Sigmoid colon (tissue), 7 donors: ENCODE data around the gene BEST1. TPM values are rescaled to one million over a fixed set of nuclear protein-coding genes. Genes with fewer than 3 reads are reported as not detected.

ENCODE experiments used
- DNase-seq: peaks from one replicate; pipeline ENCODE4 v3.0.0-alpha.2; 2019
- H3K27ac ChIP-seq, 4 donors: fragments of 200-600 bp; sonication (generic); one replicate each; pipeline ENCODE4 v1.5.1; 2016 to 2019; ENCODE audit warnings: mild to moderate bottlenecking in 1 of 4
- H3K27me3 ChIP-seq, 3 donors: fragments of 200-600 bp; sonication (generic); one replicate each; pipeline ENCODE4 v1.5.1; 2019; ENCODE audit warnings: mild to moderate bottlenecking in 1 of 3
- H3K36me3 ChIP-seq, 4 donors: fragments of 200-600 bp; sonication (generic); one replicate each; pipeline ENCODE4 v1.5.1; 2016 to 2019
- H3K4me1 ChIP-seq, 4 donors: fragments of 200-600 bp; sonication (generic); one replicate each; pipeline ENCODE4 v1.5.1; 2017 to 2019
- H3K4me3 ChIP-seq, 4 donors: fragments of 200-600 bp; sonication (generic); one replicate each; pipeline ENCODE4 v1.5.1; 2017 to 2019; ENCODE audit warnings: mild to moderate bottlenecking in 2 of 4, moderate library complexity in 1 of 4
- H3K9me3 ChIP-seq, 4 donors: fragments of 200-600 bp in 3 of 4; sonication (generic) in 3 of 4; one replicate each; pipeline versions ENCODE4 v1.5.1 to v1.6.1; 2013 to 2019
- EP300 ChIP-seq, 4 donors: sonication (generic); formaldehyde crosslinking; IDR thresholded peaks; one replicate each; pipeline ENCODE4 v1.6.1; 2017; ENCODE audit warnings: antibody characterized with exemption in 4 of 4
- POLR2A ChIP-seq, 2 donors: fragments of 450-650 bp; IDR thresholded peaks; one replicate each; pipeline ENCODE4 v1.6.1; 2016; ENCODE audit warnings: antibody characterized with exemption in 2 of 2, mild to moderate bottlenecking in 2 of 2, moderate library complexity in 2 of 2
- POLR2AphosphoS5 ChIP-seq, 4 donors: sonication (generic); formaldehyde crosslinking; IDR thresholded peaks; one replicate each; pipeline ENCODE4 v1.6.1; 2017; ENCODE audit warnings: antibody characterized with exemption in 4 of 4
- WGBS, 2 donors: extraction: QIAGEN DNeasy Blood & Tissue Kit; methylation state at CpG; one replicate each; pipeline ENCODE4 v1.1.7; 2013; 5-methylcytosine and 5-hydroxymethylcytosine counted together
- intact Hi-C: fragments of 100-400 bp; cut with DNase I; formaldehyde crosslinking; loops from one replicate; pipeline ENCODE4 v1.15.1; 2023
- polyA plus RNA-seq, 3 donors: library from polyadenylated mRNA; stranded (reverse); fragments of 200-250 nt; gene quantifications; one replicate each; pipeline ENCODE4 v1.2.3, GENCODE V29; 2013
- total RNA-seq, 4 donors: library from RNA; depleted of rRNA; stranded (reverse); fragments of >200 nt; gene quantifications; one replicate each; pipeline ENCODE4 v1.1.0, GENCODE V29; 2016
- TF ChIP-seq, protein P1 (sequence below), 4 experiments: fragments of 450-650 bp in 3 of 4; fragments of 200-600 bp in 1 of 4; IDR thresholded peaks; one replicate each; pipeline ENCODE4 v1.5.1; 2016 to 2019; ENCODE audit warnings: antibody characterized with exemption in 4 of 4, mild to moderate bottlenecking in 3 of 4, moderate library complexity in 2 of 4
- donor health status: healthy with polysubstance abuse.
- donor health status: Bipolar disorder and iron deficiency.
- donor health status: healthy.

Gene BEST1
- total and polyA plus RNA-seq, 7 donors: 0.83 to 9.6 (median 4.3) TPM

GRCh38 chr11:61927501-61927900 is 22.6 kb upstream of the BEST1 start:
- H3K27ac ChIP-seq: no peak overlapping the region
- no peaks in the 10 kb centered on the region for H3K9me3 ChIP-seq
- intact Hi-C loops: no loop called here
- TF ChIP-seq POLR2A (IDR thresholded peaks at IDR 0.05) (no peak), EP300 (IDR thresholded peaks at IDR 0.05) (no peak), POLR2AphosphoS5 (IDR thresholded peaks at IDR 0.05) (no peak)
- TF ChIP-seq, protein P1, sequence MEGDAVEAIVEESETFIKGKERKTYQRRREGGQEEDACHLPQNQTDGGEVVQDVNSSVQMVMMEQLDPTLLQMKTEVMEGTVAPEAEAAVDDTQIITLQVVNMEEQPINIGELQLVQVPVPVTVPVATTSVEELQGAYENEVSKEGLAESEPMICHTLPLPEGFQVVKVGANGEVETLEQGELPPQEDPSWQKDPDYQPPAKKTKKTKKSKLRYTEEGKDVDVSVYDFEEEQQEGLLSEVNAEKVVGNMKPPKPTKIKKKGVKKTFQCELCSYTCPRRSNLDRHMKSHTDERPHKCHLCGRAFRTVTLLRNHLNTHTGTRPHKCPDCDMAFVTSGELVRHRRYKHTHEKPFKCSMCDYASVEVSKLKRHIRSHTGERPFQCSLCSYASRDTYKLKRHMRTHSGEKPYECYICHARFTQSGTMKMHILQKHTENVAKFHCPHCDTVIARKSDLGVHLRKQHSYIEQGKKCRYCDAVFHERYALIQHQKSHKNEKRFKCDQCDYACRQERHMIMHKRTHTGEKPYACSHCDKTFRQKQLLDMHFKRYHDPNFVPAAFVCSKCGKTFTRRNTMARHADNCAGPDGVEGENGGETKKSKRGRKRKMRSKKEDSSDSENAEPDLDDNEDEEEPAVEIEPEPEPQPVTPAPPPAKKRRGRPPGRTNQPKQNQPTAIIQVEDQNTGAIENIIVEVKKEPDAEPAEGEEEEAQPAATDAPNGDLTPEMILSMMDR (IDR thresholded peaks at IDR 0.05): no peak
- H3K4me3 ChIP-seq: no peak overlapping the region
- 93 to 98% methylated on average over 1 of the region's 1 CpG for WGBS, 2 donors
- H3K27me3 ChIP-seq: no peaks in the 10 kb centered on the region
- no peak for DNase-seq
- no peaks in the 10 kb centered on the region for H3K36me3 ChIP-seq
- H3K4me1 ChIP-seq: peaks cover 0 to 9% (median 2%) of the 10 kb centered on the region in 4 donors

DNA sequence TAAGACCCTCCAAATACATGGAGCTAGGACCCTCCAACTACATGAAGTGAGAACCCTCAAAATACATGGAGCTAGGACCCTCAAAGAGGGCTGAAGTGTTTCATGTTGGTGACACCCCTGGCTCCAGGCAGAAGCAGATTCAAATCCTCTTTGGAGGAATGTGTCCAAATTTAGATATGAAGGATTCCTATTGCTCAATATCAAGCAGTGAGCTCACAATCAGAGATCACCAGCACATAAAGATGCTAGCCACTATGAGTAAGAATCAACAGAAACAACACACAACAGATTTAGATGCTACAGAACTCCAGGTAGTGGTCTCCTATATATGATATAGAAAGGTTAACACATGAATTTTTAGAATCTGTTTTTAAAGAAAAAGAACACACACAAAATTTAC is 21.5 kb upstream of the BEST1 start:
- Histone ChIP-seq H3K27me3 (no peaks in the 10 kb centered on the region), H3K4me1 (no peaks in the 10 kb centered on the region), H3K36me3 (no peaks in the 10 kb centered on the region), H3K27ac (no peak overlapping the region), H3K9me3 (peaks cover 0 to 1% (median 0%) of the 10 kb centered on the region in 4 donors), H3K4me3 (no peak overlapping the region)
- intact Hi-C loops: no loop called here
- no peak for DNase-seq
- no peak for TF ChIP-seq EP300 (IDR thresholded peaks at IDR 0.05)

- H3K36me3 ChIP-seq: no peaks in the 10 kb centered on the region
- DNase-seq: no peak
- WGBS, 2 donors: 92 to 95% methylated on average over 3 of the region's 3 CpGs
- H3K27ac ChIP-seq: no peak overlapping the region
- H3K9me3 ChIP-seq: peaks cover 0 to 1% (median 0%) of the 10 kb centered on the region in 4 donors
- TF ChIP-seq, protein P1 (IDR thresholded peaks at IDR 0.05): no peak
- TF ChIP-seq POLR2AphosphoS5 (IDR thresholded peaks at IDR 0.05): no peak
- no peak for TF ChIP-seq EP300 (IDR thresholded peaks at IDR 0.05)
- no peak for TF ChIP-seq POLR2A (IDR thresholded peaks at IDR 0.05)
- H3K27me3 ChIP-seq: no peaks in the 10 kb centered on the region
- no peak overlapping the region for H3K4me3 ChIP-seq
- intact Hi-C loops: no loop called here
- H3K4me1 ChIP-seq: no peaks in the 10 kb centered on the region
Observed at GRCh38 chr11:61930933-61931332, 19.2 kb upstream of the BEST1 start.

DNA sequence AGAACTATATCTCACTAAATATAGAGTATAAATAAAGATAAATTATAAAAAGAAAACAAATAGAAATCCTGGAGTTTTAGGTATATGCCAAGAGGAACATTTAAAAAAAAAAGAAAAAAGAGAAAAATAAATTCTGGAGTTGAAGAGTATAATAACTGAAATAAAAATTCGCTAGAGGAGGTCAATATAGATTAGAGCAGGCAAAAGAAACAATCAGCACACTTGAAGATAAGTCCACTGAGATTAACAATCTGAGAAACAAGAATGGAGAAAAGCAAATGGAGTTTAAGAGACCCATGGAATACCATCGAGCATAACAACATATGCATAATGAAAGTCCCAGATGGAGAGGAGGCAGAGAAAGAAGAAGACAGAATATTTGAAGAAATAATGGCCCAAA is 14.3 kb upstream of the BEST1 start:
- intact Hi-C loops: no loop called here
- Histone ChIP-seq H3K36me3 (no peaks in the 10 kb centered on the region), H3K27ac (no peak overlapping the region), H3K4me3 (no peak overlapping the region), H3K9me3 (peaks cover 0 to 4% (median 1%) of the 10 kb centered on the region in 4 donors), H3K4me1 (no peaks in the 10 kb centered on the region), H3K27me3 (no peaks in the 10 kb centered on the region)
- TF ChIP-seq POLR2A (IDR thresholded peaks at IDR 0.05) (no peak), POLR2AphosphoS5 (IDR thresholded peaks at IDR 0.05) (no peak), EP300 (IDR thresholded peaks at IDR 0.05) (no peak)
- TF ChIP-seq, protein P1 (IDR thresholded peaks at IDR 0.05): no peak
- 74 to 82% methylated on average over 2 of the region's 2 CpGs for WGBS, 2 donors
- DNase-seq: no peak

DNA sequence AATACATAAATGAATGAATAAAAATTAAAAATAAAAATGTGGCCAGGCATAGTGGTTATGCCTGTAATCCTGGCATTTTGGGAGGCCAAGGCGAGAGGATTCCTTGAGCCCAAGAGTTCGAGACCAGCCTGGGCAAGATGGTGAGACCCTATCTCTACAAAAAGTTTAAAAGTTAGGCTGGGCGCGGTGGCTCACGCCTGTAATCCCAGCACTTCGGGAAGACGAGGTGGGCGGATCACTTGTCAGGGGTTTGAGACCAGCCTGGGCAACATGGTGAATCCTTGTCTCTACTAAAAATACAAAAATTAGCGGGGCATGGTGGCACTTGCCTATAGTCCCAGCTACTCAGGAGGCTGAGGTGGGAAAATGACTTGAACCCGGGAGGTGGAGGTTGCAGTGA is 9.7 kb upstream of the BEST1 start:
- H3K27me3 ChIP-seq: no peaks in the 10 kb centered on the region
- peaks cover 0 to 2% (median 1%) of the 10 kb centered on the region in 4 donors for H3K9me3 ChIP-seq
- H3K27ac ChIP-seq: no peak overlapping the region
- no peak overlapping the region for H3K4me3 ChIP-seq
- H3K4me1 ChIP-seq: no peaks in the 10 kb centered on the region
- H3K36me3 ChIP-seq: no peaks in the 10 kb centered on the region
- DNase-seq: no peak
- TF ChIP-seq, protein P1 (IDR thresholded peaks at IDR 0.05): no peak
- TF ChIP-seq EP300 (IDR thresholded peaks at IDR 0.05) (no peak), POLR2A (IDR thresholded peaks at IDR 0.05) (no peak), POLR2AphosphoS5 (IDR thresholded peaks at IDR 0.05) (no peak)
- intact Hi-C loops: no loop called here
- 84 to 87% methylated on average over 10 of the region's 10 CpGs for WGBS, 2 donors
